H9 (cell line): Measurements from ENCODE around the gene ACCSL. TPM values are rescaled to one million over a fixed set of nuclear protein-coding genes. Genes with fewer than 3 reads are reported as not detected.

Experiments used
- DNase-seq: peaks from one replicate; pipeline ENCODE4 v3.0.0-alpha.2; 2017
- H2AFZ ChIP-seq: one replicate; pipeline ENCODE4 v1.6.1; 2013; ENCODE audit warnings: mild to moderate bottlenecking, low read length, control low read depth, moderate library complexity
- H2AK5ac ChIP-seq: 2 replicates; pipeline ENCODE4 v1.6.1; 2013; ENCODE audit warnings: low read length, control low read depth, mixed read lengths; ENCODE audit not compliant: insufficient read length
- H2BK120ac ChIP-seq: one replicate; pipeline ENCODE4 v1.6.1; 2013; ENCODE audit warnings: low read depth, mild to moderate bottlenecking, low read length, control low read depth, inconsistent platforms; ENCODE audit not compliant: poor library complexity, severe bottlenecking
- H2BK12ac ChIP-seq: 2 replicates; pipeline ENCODE4 v1.6.1; 2013; ENCODE audit warnings: low read length, control low read depth, mixed read lengths, low read depth; ENCODE audit not compliant: insufficient read length
- H2BK15ac ChIP-seq: 2 replicates; pipeline ENCODE4 v1.6.1; 2013; ENCODE audit warnings: low read depth, low read length, control low read depth
- H2BK20ac ChIP-seq: one replicate; pipeline ENCODE4 v1.6.1; 2013; ENCODE audit warnings: low read depth, mild to moderate bottlenecking, low read length, control low read depth, inconsistent platforms; ENCODE audit not compliant: poor library complexity, severe bottlenecking
- H2BK5ac ChIP-seq: 2 replicates; pipeline ENCODE4 v1.6.1; 2013; ENCODE audit warnings: low read length, control low read depth, mixed read lengths; ENCODE audit not compliant: insufficient read length
- H3K14ac ChIP-seq: 2 replicates; pipeline ENCODE4 v1.6.1; 2013; ENCODE audit warnings: low read length, control low read depth; ENCODE audit not compliant: insufficient read depth
- H3K18ac ChIP-seq: 2 replicates; pipeline ENCODE4 v1.6.1; 2013; ENCODE audit warnings: low read depth, mild to moderate bottlenecking, mixed read lengths, low read length, control low read depth; ENCODE audit not compliant: insufficient read length
- H3K23ac ChIP-seq: 2 replicates; pipeline ENCODE4 v1.6.1; 2013; ENCODE audit warnings: low read length, control low read depth, mixed read lengths, low read depth; ENCODE audit not compliant: insufficient read length
- H3K23me2 ChIP-seq: 2 replicates; pipeline ENCODE4 v1.6.1; 2013; ENCODE audit warnings: low read depth, mild to moderate bottlenecking, mixed read lengths, low read length, control low read depth; ENCODE audit not compliant: insufficient read length, poor library complexity, severe bottlenecking
- H3K27ac ChIP-seq: 2 replicates; pipeline ENCODE4 v1.5.1; 2013; ENCODE audit warnings: low read length, control low read depth, mixed read lengths, low read depth; ENCODE audit not compliant: insufficient read length
- H3K27me3 ChIP-seq: 2 replicates; pipeline ENCODE4 v1.6.1; 2013; ENCODE audit warnings: low read length, control low read depth, inconsistent platforms; ENCODE audit not compliant: insufficient read depth
- H3K4ac ChIP-seq: 2 replicates; pipeline ENCODE4 v1.6.1; 2013; ENCODE audit warnings: low read depth, mild to moderate bottlenecking, control low read depth, inconsistent platforms, low read length, moderate library complexity
- H3K4me1 ChIP-seq: 2 replicates; pipeline ENCODE4 v1.6.1; 2013; ENCODE audit warnings: low read length, control low read depth, inconsistent platforms; ENCODE audit not compliant: insufficient read depth
- H3K4me2 ChIP-seq: 2 replicates; pipeline ENCODE4 v1.6.1; 2013; ENCODE audit warnings: low read length, control low read depth, mixed read lengths; ENCODE audit not compliant: insufficient read length, insufficient read depth
- H3K56ac ChIP-seq: 2 replicates; pipeline ENCODE4 v1.6.1; 2013; ENCODE audit warnings: low read depth, mild to moderate bottlenecking, mixed read lengths, low read length, control low read depth; ENCODE audit not compliant: insufficient read length
- H3K79me1 ChIP-seq: 2 replicates; pipeline ENCODE4 v1.6.1; 2013; ENCODE audit warnings: low read depth, mild to moderate bottlenecking, moderate library complexity, low read length, control low read depth, inconsistent platforms; ENCODE audit not compliant: insufficient read depth, poor library complexity, severe bottlenecking
- H3K79me2 ChIP-seq: 2 replicates; pipeline ENCODE4 v1.6.1; 2013; ENCODE audit warnings: low read length, control low read depth, inconsistent platforms; ENCODE audit not compliant: insufficient read depth
- H3K9ac ChIP-seq: 2 replicates; pipeline ENCODE4 v1.6.1; 2013; ENCODE audit warnings: low read length, control low read depth, mixed read lengths; ENCODE audit not compliant: insufficient read length; ENCODE audit errors: extremely low read depth
- H3K9me3 ChIP-seq: one replicate; pipeline ENCODE4 v1.6.1; 2013; ENCODE audit warnings: low read depth, low read length, inconsistent platforms; ENCODE audit not compliant: control insufficient read depth
- H3T11ph ChIP-seq: one replicate; pipeline ENCODE4 v1.6.1; 2013; ENCODE audit warnings: mild to moderate bottlenecking, low read length, control low read depth, inconsistent platforms
- H4K20me1 ChIP-seq: one replicate; pipeline ENCODE4 v1.6.1; 2013; ENCODE audit not compliant: control insufficient read depth, insufficient read length, insufficient read depth
- H4K5ac ChIP-seq: 2 replicates; pipeline ENCODE4 v1.6.1; 2013; ENCODE audit warnings: low read depth, mild to moderate bottlenecking, mixed read lengths, low read length, control low read depth; ENCODE audit not compliant: insufficient read length
- H4K8ac ChIP-seq: replicated peaks from 2 replicates; pipeline ENCODE4 v1.6.1; 2013; ENCODE audit warnings: low read length, control low read depth, mixed read lengths, low read depth; ENCODE audit not compliant: insufficient read length
- H4K91ac ChIP-seq: 2 replicates; pipeline ENCODE4 v1.6.1; 2013; ENCODE audit warnings: low read depth, mild to moderate bottlenecking, moderate library complexity, mixed read lengths, low read length, control low read depth; ENCODE audit not compliant: insufficient read length
- H3K27ac Mint-ChIP-seq, 3 experiments: 2 replicates in 2 of 3; 3 replicates in 1 of 3; pipeline ENCODE4 v1.8.0; 2020 to 2021; ENCODE audit warnings: mixed read lengths in 3 of 3, mild to moderate bottlenecking in 1 of 3, moderate library complexity in 1 of 3
- H3K27me3 Mint-ChIP-seq: 2 replicates; pipeline ENCODE4 v1.8.0; 2021; ENCODE audit warnings: low read depth, mild to moderate bottlenecking, moderate library complexity, mixed read lengths
- H3K36me3 Mint-ChIP-seq, 3 experiments: 2 replicates in 2 of 3; 3 replicates in 1 of 3; pipeline ENCODE4 v1.8.0; 2020 to 2021; ENCODE audit warnings: low read depth in 3 of 3, mixed read lengths in 3 of 3; ENCODE audit not compliant: insufficient read depth in 1 of 3
- H3K4me1 Mint-ChIP-seq, 2 experiments: 2 replicates each; pipeline ENCODE4 v1.8.0; 2020; ENCODE audit warnings: mixed read lengths in 2 of 2
- H3K4me3 Mint-ChIP-seq, 2 experiments: 2 replicates in 1 of 2; 3 replicates in 1 of 2; pipeline ENCODE4 v1.8.0; 2020 to 2021; ENCODE audit warnings: mild to moderate bottlenecking in 2 of 2, mixed read lengths in 2 of 2, moderate library complexity in 1 of 2
- H3K9me3 Mint-ChIP-seq, 2 experiments: 2 replicates in 1 of 2; 3 replicates in 1 of 2; pipeline ENCODE4 v1.8.0; 2020; ENCODE audit warnings: mild to moderate bottlenecking in 2 of 2, mixed read lengths in 2 of 2, moderate library complexity in 1 of 2
- CTCF ChIP-seq: fragments of 200-600 bp; sonication (generic); conservative IDR thresholded peaks from 3 replicates; pipeline ENCODE4 v1.8.0; 2021; ENCODE audit warnings: antibody characterized with exemption, mild to moderate bottlenecking
- WGBS: extraction: QIAGEN DNeasy Blood & Tissue Kit; methylation state at CpG from one replicate; pipeline ENCODE4 v1.1.7; 2013; ENCODE audit warnings: missing lambda C conversion rate, low lambda C conversion rate, mixed read lengths; ENCODE audit not compliant: insufficient read length; ENCODE audit errors: extremely low coverage; 5-methylcytosine and 5-hydroxymethylcytosine counted together
- total RNA-seq: library from RNA; stranded (reverse); gene quantifications from 2 replicates; pipeline ENCODE4 v1.2.1, GENCODE V29; 2021

The ACCSL gene
- total RNA-seq, 1 experiment from 2014 or later, result not detected

- no peak for TF ChIP-seq CTCF
- whole genome bisulfite sequencing, result no CpG with 5 or more reads among the region's 9 CpGs
Measured at GRCh38 chr11:44080951-44081350, 33.2 kb downstream of the ACCSL start.

More at GRCh38 chr11:44080951-44081350, 33.2 kb downstream of the ACCSL start:
- Mint-ChIP-seq H3K4me3 (no peak overlapping the region), H3K27me3 (peaks cover 4% of the 10 kb centered on the region; the same call in 1 of the 2 replicates), H3K36me3 (peaks cover 6 to 10% (median 7%) of the 10 kb centered on the region in 3 experiments; a peak in 5 of 7 replicates), H3K4me1 (peaks cover 16 to 18% of the 10 kb centered on the region in 2 experiments), H3K27ac (no peak overlapping the region), H3K9me3 (peaks cover 6 to 7% of the 10 kb centered on the region in 2 experiments)
- Histone ChIP-seq H3T11ph (no peak overlapping the region), H2BK12ac (no peak overlapping the region), H2BK20ac (no peak overlapping the region), H3K14ac (no peak overlapping the region), H2BK15ac (0 out of 2 replicates have a peak overlapping the region, but pooled peaks have one; percentile 10), H3K4me1 (no peaks in the 10 kb centered on the region), H4K20me1 (no peaks in the 10 kb centered on the region), H3K79me1 (no peaks in the 10 kb centered on the region), H3K27me3 (no peaks in the 10 kb centered on the region), H4K8ac (no peak overlapping the region), H3K4ac (no peak overlapping the region), H4K5ac (no peak overlapping the region), H3K9me3 (no peaks in the 10 kb centered on the region), H3K56ac (no peak overlapping the region), H3K18ac (no peak overlapping the region), H4K91ac (no peak overlapping the region), H2AFZ (no peak overlapping the region), H3K79me2 (no peaks in the 10 kb centered on the region), H3K27ac (no peak overlapping the region), H3K23ac (no peak overlapping the region), H2AK5ac (no peak overlapping the region), H2BK120ac (no peak overlapping the region), H3K9ac (no peak overlapping the region), H3K23me2 (no peaks in the 10 kb centered on the region), H2BK5ac (no peak overlapping the region), H3K4me2 (no peak overlapping the region)
- DNase-seq, result no peak
